ENCODE results near the gene CCDC106.

CCDC106 gene

DNA sequence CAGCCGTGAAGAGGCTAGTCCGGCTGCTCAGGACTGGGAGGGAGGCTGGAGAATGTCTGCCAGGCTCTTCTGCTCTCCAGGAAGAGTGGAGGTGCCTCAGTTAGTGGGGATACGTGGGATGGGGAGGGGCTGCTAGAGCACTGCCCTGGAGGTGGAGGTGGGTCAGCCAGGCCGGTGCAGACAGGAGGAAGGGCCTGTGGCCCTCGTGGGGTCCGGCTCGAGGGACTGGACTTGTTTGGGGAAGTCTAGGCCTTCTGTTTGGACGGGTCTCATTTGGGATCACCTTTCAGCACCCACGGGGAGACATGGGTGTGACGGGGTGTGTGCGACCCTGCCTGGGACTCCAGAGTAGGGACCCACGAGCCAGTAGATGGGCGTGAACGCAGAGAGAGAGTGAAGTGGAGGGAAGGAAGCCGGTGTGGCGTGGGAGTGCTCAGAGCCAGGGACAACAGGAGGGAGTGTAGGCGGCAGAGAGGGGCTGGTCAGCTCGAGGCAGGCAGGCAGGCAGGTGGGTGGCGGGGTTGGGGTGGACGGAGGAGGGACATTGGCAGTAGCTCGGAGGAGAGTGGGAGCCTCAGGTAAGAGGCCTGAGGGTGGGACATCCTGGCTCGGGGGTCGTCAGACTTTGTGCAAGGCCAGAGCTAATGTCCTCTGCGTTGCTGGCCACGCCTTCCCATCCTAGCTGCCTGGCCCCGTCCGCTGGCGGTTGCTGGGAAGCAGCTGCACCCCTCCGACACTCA is 38.5 kb downstream of the CCDC106 start:
- in situ Hi-C loops (cut with HindIII; ENCODE audit: low sequenced_read_pairs), result no loop called here
- TF ChIP-seq, protein P1, sequence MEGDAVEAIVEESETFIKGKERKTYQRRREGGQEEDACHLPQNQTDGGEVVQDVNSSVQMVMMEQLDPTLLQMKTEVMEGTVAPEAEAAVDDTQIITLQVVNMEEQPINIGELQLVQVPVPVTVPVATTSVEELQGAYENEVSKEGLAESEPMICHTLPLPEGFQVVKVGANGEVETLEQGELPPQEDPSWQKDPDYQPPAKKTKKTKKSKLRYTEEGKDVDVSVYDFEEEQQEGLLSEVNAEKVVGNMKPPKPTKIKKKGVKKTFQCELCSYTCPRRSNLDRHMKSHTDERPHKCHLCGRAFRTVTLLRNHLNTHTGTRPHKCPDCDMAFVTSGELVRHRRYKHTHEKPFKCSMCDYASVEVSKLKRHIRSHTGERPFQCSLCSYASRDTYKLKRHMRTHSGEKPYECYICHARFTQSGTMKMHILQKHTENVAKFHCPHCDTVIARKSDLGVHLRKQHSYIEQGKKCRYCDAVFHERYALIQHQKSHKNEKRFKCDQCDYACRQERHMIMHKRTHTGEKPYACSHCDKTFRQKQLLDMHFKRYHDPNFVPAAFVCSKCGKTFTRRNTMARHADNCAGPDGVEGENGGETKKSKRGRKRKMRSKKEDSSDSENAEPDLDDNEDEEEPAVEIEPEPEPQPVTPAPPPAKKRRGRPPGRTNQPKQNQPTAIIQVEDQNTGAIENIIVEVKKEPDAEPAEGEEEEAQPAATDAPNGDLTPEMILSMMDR (IDR thresholded peaks at IDR 0.05; ENCODE audit: low read depth, low read length), result no peak
- no peak for DNase-seq (ENCODE audit: low read depth, low spot score)
- H3K4me3 ChIP-seq (ENCODE audit: low read depth, low read length), result no peak overlapping the region

DNA sequence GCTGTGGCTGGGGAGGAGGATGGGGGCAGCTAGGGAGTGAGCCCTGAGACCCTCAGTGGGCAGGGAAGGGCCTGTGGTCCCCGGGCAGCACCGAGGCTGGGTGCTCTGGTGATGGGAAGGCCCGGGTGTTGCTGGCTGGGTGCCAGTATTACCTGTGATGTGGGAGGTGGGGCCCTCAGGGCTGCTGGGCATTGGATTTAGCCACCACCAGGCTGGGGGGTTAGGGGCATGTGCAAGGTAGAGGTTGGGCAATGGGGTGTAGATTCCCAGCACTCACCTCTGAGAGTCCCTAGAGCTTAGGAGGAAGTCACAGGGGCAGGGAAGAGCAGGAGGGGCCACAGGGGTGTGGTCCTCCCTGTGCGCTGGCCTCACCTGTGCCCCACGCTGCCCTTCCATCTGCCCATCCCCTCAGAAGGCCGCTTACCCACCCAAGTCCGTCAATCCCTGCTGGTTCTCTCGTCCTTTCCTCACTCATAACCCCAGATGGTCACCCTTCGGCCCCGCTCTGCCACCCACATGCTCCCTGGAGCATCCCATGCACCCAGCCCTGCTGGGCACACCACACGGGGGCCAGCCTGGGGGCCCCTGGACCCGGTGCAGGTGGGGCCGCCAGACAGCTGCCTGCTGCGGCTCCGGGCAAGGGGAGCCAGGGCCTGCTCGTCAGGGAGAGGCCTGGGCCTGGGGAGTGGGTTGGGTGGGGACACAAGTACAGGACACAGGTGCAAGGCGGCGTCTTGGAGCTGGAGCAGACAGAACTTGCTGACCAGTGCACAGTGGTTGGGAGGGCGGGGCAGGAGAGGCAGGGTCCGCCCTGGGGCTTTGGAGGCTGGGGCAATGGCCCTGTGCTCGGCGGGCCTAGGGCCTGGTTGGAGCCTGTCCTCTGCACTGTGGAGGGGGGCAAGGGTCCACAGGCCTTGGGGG is 39.5 kb downstream of the CCDC106 start:
- TF ChIP-seq, protein P1 (IDR thresholded peaks at IDR 0.05; ENCODE audit: low read depth, low read length), result no peak
- in situ Hi-C loops (cut with HindIII; ENCODE audit: low sequenced_read_pairs), result no loop called here
- no peak overlapping the region for H3K4me3 ChIP-seq (ENCODE audit: low read depth, low read length)
- no peak for DNase-seq (ENCODE audit: low read depth, low spot score)

DNA sequence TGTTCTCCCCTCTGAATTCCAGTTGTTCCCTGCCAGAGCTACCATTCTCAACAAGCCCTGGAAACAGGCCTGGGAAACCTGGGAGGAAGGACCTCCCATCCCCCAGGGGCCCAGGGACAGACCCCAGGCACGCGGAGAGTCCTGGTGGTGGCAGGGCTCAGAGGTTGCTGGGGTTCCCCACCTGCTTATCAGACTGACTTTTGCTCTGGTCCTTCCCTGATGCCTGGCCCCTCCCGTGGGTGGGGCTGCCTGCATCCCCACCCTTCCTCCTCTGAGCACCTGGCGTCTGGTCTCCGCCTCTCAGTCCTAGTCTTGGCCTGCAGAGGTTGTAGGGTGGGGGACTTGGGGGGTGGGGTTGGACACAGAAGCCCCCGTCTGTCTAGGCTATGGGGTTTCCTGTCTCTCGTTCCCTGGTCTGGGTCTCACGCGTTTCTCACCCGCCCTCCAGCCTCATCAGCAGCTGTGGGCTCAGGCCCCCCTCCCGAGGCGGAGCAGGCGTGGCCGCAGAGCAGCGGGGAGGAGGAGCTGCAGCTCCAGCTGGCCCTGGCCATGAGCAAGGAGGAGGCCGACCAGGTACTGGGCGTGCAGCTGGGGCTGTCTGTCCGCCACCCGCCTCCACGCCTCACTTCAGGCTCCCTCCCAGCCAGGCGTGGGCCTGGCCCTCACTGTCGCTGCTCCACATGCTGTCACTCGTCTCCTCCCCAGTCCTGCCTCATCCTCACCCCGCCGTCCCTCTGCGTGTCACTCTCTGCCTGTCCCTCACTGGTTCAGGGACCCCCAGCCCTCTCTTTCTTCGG is 40.6 kb downstream of the CCDC106 start:
- in situ Hi-C loops (cut with HindIII; ENCODE audit: low sequenced_read_pairs), result no loop called here
- TF ChIP-seq, protein P1 (IDR thresholded peaks at IDR 0.05; ENCODE audit: low read depth, low read length), result no peak
- DNase-seq (ENCODE audit: low read depth, low spot score), result no peak
- no peak overlapping the region for H3K4me3 ChIP-seq (ENCODE audit: low read depth, low read length)

DNA sequence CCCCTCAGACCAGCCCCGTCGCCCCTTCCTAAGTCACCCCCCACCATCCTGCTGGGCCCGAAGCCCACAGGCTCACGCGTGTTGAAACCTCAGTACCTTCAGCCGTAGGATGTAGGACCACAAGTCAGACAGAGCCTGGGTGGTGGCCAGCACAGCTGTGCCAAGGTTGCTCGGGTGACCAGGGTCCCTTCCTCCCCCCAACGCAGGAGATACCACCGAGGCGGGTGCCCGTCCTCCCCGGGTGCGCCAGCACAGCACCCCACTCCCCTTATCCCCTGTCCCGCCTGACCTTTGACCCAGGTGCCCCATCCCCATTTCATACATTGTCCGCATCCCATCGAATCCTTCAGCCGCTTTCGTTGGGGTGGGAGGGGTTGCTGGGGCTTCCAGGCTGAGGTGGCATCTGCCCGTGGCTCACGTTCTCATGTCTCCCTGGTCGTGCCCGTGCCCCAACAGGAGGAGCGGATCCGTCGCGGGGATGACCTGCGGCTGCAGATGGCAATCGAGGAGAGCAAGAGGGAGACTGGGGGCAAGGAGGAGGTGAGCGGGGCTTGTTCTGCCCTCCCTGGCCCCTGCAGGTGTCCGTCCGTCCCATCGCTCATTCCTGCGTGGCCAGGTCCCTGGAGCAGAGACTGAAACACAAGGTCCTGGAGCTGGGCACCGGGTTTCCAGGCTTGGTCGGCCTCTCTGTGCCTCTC is 41.5 kb downstream of the CCDC106 start:
- TF ChIP-seq, protein P1 (IDR thresholded peaks at IDR 0.05; ENCODE audit: low read depth, low read length), result no peak
- H3K4me3 ChIP-seq (ENCODE audit: low read depth, low read length), result no peak overlapping the region
- in situ Hi-C loops (cut with HindIII; ENCODE audit: low sequenced_read_pairs), result no loop called here
- no peak for DNase-seq (ENCODE audit: low read depth, low spot score)

DNA sequence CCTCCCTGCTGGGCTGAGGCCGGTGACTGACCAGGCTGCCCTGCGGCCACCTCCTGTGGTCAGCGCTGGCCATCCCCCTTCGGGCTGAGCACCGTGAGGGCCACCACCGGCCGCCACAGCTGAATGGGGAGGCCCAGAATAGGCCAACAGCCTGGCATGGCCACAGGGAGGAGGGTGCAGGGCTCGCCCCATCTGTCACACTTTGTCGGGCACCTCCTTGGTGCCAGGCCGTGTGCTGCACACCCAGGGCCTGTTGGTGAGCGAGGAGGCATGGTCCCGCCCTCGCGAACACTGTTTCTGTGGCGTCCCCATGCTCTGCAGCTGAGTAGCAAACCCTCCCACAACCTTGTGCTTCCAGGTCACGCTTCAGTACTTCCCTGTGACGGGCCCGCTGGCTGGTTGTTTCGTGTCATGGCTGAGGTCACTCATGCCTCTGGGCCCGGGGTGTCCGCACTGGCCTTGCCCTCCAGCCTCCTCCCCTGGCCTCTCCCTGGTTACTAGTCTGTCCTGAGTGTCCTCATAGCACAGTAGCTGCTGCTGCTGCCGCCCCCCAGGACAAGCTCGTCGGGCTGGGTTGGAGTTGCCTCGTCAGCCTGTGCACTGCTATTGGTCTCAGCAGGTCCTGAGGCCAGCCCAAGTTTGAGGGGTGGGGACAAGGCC is 42.2 kb downstream of the CCDC106 start:
- in situ Hi-C loops (cut with HindIII; ENCODE audit: low sequenced_read_pairs), result no loop called here
- no peak overlapping the region for H3K4me3 ChIP-seq (ENCODE audit: low read depth, low read length)
- TF ChIP-seq, protein P1 (IDR thresholded peaks at IDR 0.05; ENCODE audit: low read depth, low read length), result no peak
- DNase-seq (ENCODE audit: low read depth, low spot score), result no peak
